Hepatic stellate cell (primary cell): ENCODE results near the gene ANXA8.
A peak's percentile ranks its signal among the peaks of the same experiment; 100 is the strongest.

Experiments used
- DNase-seq: peaks from one replicate; pipeline ENCODE4 v3.0.0; 2011; ENCODE audit warnings: low spot score

ANXA8 gene

DNA sequence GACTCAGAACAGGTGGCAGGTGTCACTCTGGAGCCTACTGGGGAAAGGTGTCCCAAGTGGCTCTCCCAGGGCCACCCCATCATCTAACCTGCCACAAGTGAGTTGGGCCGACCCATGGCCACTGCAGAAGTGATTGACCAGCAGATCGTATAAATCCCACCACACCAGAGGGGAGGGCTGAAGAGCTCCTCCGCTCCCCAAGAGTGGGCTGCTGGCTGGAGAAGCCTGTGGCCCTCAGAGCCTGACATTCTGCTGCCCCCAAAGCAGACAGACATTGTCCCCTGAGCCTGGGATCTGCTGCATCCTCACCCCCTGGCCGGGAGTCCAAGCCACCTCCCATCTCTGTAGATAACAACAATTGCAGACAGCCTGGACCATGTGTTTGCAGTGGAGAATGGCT, 36.7 kb downstream of the ANXA8 start:
- no peak for DNase-seq

DNA sequence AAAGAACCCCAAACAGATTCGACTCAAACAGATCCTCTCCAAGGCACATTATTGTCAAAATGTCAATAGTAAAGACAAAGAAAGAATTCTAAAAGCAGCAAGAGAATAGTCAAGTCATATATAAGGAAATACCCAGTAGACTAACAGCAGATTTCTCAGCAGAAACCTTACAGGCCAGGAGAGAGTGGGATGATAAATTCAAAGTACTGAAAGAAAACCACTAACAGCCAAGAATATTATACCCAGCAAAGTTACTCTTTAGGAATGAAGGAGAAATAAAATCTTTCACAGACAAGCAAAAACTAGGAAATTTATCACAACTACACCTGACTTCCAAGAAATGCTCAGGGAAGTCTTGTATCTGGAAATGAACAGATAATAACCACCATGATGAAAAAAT, 38.2 kb downstream of the ANXA8 start:
- DNase-seq, result no peak

DNA sequence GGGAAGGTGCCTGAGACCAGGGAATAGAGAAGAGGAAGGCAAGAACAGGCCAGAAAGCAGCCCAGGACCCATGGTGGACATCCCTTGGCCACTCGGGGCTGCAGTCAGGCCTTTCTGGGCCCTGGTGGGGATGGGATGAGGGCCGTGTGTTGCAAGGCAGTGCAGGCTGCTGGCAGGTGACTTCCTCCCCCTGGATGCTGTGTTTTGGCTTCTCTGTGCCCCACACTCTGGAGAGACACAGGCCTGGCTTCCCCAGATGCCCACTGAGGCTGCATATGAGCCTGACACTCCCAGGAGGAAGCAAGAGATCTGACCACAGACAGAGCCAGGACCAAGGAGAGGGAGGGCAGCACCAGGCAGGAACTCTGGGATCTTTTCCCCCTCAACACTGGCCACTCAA, 39.9 kb downstream of the ANXA8 start:
- no peak for DNase-seq

DNA sequence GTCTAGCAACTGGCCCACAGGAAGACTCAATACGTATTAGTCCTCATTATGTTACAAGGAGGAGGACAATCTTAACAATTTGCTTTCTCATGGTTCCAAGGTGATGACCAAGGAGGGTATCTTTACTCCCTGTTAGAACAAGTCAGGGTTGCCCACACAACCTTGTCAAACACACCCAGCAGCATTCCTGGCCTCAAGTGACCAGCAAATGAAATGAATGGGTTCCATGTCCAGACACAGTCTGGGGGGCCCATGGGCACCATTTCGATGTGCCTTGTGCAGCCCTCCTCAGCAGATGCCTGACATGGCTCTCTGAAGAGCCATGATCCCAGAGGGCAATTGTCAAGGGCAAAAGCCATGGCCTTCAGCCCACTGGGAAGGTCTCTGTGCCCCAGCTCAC, 40.8 kb downstream of the ANXA8 start:
- DNase-seq, result no peak

DNA sequence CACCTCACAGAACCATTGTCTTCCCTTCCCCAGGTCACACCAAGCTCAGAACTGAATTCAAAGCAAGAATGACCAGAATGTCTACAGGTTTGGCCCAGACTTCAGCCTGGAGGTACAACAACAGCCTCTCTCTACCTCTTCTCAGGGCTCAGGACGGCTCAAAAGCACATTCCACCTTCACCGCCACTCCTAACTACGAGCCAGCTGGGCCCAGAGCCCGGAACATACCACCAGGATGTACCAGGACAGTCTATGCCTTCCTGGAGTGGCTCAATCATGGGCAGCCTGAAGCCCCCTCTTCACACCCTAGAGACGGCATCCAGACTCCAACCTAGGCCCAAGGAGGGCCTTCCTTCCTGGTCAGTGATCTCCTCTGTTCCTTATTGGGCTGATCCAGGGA, 41.6 kb downstream of the ANXA8 start:
- DNase-seq, result no peak

DNA sequence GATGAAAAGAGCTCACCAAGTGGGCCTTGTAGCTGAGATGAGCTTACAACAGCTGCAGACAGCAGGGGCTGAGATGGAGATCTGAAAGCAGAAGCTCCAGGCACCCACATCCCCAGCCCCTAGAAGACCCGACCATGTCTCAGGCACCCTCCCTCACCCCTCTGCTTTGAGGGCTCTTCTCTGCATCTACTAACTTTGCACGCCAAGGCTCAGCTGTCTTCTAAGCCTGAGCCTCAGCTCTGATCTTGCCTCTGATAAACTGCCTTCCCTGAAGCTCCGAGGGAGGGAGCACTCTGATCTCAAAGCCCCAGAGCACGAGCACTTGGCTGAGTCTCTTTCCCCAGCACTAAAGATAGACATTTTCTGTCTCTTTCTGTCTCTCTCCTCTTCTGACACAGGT, 42.0 kb downstream of the ANXA8 start:
- no peak for DNase-seq

DNA sequence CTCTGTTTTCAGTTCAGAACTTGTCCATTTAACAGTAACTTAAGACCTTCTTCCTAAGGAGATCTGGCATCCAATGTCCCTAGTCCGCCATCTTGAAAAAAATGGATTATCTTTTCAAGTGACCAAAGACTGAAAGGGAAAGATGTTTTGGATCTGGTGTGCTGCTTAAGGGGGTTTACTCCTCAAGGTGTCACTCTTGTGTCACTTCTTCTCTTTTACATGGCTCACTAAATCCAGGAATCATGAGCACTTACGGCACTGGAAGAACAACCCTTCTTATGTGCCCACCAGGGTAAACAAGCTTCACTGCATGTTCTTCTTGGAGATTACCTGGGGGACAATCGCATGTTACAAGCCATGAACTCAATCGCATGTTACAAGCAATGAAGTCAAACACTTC, 43.7 kb downstream of the ANXA8 start:
- DNase-seq, result no peak

DNA sequence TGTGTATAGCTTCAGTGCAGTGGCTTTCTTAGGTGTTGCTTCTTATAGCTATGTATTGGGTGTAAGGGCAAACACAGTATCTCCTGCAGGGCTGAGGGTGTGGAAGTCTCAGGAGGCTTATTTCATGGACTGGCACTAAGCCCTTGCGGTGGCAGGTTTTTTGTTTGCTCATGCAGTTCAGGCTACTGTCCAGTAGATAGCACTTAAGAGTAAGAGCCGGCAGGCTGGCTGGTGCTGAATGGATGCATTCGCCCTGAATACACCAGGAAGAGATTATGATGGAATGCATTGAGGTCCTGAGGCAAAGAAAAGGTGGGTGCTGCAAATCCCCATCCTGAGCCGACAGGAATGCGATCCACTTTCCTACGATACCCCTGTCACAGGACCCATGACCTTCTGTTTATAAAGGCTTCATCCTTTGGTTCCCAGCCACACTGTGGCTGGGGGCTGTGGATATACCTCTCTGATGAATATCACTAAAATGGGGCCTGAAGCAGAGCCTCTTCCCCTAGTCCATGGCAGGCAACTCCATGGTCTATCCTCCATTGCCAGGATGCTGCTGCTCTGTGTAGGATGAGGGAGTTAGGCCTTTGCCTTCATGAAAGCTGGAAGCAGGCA, 44.9 kb downstream of the ANXA8 start:
- peak; percentile 66 for DNase-seq

DNA sequence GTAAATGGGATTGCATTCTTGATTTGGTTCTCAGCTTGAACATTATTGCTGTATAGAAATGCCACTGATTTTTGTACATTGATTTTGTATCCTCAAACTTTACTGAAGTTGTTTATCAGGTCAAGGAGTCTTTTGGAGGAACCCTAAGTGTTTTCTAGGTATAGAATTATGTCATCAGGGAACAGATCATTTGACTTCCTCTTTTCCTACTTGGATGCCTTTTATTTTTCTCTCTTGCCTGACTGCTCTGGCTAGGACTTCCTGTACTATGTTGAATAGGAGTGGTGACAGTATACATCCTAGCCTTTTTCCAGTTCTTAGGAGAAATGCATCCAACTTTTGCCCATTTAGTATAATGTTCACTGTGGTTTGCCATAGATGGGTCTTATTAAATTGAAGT, 48.8 kb downstream of the ANXA8 start:
- no peak for DNase-seq

DNA sequence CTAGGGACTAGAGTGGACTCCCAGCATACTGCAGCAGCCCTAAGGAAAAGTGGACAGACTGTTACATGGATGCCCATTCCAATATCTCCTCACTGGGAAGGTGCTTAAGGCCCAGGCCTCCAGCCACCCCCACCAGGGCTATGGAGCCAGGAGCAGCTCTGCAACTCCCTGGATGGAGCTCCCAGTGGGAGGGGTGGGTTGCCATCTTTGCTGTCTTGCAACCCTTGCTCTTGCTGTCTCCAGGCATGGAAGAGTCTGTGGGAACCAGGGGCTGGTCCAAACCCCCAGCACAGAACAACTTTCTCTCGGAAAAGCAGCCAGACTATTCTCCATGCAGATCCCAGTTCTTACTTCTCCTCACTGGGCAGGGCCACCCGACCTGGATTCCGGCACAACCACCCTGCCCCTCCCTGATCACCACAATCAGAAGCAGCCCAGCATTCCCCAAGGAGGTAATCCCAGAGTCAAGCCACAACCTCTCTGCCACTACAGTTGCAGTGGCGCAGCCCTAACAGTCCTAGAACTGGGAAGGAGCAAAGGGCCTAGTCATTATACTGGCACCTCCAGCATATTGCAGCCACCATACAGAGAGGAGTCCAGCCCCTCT, 58.0 kb downstream of the ANXA8 start:
- no peak for DNase-seq

DNA sequence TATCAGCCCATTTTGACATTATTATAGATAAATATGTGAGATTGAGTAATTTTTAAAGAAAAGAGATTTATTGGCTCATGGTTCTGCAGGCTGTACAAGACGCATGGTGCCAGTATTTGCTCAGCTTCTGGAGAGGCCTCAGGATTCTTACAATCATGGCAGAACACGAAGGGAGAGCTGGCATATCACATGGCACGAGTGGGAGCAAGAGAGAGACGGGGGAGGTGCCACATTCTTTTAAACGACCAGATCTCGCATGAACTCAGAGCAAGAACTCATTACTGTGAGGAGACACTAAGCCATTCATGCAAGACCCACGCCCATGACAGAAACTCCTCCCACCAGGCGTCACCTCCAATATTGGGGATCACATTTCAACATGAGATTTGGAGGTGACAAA, 59.7 kb downstream of the ANXA8 start:
- no peak for DNase-seq

DNA sequence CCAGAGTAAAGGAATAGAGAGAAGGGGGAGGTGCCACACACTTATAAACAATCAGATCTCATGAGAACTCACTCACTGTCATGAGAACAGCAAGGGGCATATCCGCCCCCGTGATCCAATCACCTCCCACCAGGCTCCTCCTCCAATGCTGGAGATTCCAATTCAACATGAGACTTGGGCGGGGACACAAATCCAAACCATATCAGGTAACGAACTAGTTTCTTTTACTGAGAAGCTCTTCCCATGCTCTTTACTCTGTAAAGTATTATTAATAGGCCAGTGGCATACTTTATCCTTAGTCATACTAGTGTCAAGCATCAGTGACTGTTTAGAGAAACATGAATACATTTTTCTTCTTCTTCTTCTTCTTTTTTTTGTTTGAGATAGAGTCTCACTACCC, 60.4 kb downstream of the ANXA8 start:
- DNase-seq, result no peak

DNA sequence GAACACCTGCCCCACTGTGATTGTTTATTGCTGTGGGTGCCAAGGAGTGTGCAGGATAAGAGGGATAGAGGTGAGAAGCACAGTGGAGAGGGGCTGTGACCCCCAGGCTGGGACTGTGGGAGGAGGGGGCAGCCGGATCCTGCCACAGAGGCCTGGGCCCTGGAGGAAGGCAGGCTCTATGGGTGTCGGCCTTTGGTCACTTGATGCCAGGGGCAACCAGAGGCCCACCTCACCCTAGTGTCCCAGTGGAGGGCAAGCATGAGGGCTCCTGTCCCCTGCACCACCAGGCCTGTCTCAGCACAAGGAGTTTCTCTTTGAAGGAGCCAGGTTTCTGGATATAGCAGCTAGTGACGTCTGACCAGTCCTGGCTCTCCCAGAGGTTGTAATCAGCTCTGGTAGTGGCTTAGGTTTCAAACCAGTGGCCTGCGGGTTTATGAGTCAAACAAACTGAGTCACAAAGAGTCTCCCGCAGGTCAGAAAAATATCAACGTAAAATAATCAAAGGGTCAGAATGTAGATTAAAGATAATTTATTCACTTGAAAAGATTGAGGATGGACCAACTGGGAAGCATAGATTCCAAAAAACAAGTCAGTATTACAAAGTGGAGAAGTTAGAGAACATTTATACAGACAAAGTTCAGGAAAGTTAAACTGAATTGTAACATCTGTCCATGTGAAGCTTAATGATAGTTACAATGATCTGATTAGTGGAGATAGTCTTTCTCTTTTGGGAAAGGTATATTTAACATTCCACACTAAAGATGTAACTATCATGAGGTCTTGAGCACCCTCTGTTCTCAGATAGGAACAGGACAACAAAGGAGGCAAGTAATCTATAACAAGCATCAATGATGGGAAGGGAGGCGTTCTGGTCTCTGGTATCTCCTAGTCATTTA, 62.6 kb downstream of the ANXA8 start:
- peak; percentile 55 for DNase-seq

DNA sequence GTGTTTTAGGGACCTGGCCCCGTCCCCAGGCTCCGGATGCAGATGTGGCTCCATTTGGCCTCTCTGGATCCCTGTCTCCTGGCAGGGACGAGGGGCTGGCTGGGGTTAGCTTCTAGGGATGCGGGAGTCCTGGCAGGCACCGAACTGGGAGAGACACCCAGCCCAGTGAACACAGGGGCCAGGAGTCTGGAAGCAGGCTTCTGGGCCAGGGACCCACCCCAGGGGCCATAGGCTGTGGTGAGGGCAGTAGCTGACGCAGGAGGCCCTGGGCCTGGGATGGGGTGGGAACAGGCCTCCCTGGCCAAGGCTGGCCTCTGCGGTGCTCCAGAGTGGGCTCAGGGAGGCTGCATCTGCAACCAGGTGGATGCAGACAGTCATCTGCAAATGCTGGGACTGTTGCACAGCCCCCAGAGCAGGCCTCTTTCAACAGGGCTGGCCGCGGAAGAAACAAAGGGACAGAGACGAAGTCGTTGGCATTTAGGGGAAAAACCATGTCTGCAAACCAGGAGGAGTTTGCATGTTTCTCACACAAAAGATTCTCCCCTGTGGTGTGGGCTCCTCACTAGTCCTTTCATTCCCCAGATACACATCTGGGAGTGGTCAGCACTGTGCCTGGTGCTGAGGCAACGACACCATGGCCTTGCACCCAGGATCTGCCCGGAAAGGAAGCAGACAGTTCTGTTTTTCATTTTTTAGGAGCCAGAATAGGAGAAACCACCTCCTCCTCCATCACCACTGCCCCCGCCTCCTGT, 63.4 kb downstream of the ANXA8 start:
- DNase-seq, result no peak

DNA sequence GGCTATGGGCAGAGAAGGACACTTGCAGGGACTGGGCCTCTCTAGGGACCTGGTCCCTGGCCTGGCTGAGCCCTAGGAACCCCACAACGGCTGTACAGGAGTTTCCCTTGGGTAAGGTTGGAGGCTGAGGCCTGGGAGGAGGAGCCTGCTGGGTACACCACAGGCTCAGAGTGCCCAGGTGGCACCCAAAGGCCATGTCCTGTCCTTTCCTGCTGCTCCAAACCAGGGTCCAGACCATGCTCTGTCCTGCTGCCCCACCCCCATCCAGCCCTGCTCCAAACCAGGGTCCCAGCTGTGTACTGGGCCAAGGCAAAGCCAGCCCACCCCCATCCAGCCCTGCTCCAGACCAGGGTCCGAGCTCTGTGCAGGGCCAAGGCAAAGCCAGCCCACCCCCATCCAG, 64.5 kb downstream of the ANXA8 start:
- DNase-seq, result no peak

DNA sequence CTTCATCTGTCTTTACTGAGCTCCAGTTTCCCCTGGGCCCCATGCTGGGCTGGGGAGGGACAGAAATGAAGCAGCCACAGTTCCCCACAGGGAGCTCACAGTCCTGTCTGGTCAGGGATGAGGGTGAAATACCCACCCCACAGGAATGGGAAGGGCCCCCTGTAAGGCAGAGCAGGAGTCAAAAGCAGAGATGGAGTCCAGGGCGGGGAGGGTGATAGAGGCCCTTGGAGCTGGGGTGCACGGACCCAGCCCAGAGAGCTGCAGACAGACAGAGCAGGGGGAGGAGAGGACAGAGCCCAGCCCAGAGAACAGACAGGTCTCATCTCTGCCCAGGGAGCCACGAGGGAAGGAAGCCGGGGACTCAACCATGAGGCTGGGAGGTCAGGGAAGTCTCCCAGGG, 64.9 kb downstream of the ANXA8 start:
- no peak for DNase-seq

DNA sequence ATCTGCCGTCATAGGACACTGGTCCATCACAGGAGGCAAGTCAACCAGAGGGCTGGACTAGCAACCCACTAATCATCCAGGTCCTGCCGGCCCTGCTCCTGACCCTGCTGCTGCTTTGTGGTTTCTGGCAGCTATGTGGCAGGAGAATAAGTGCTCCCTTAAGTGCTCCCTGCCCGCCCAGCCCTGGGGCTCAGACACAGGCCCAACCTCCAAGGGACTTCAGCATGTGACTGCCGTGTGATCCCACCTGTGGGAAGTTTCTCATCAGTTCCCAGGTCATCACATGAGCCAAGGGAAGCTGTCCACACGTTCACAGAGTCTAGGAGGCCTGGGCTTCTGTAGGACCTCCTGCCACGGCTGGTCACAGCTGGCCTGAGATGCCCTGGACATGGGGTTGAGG, 65.6 kb downstream of the ANXA8 start:
- no peak for DNase-seq
